H9 (cell line): ENCODE measurements around the gene CLIC3. TPM values are rescaled to one million over a fixed set of nuclear protein-coding genes. Genes with fewer than 3 reads are reported as not detected.

Experiments
- DNase-seq: peaks from one replicate; pipeline ENCODE4 v3.0.0-alpha.2; 2017
- H2AFZ ChIP-seq: one replicate; pipeline ENCODE4 v1.6.1; 2013; ENCODE audit warnings: mild to moderate bottlenecking, low read length, control low read depth, moderate library complexity
- H2AK5ac ChIP-seq: 2 replicates; pipeline ENCODE4 v1.6.1; 2013; ENCODE audit warnings: low read length, control low read depth, mixed read lengths; ENCODE audit not compliant: insufficient read length
- H2BK120ac ChIP-seq: one replicate; pipeline ENCODE4 v1.6.1; 2013; ENCODE audit warnings: low read depth, mild to moderate bottlenecking, low read length, control low read depth, inconsistent platforms; ENCODE audit not compliant: poor library complexity, severe bottlenecking
- H2BK12ac ChIP-seq: 2 replicates; pipeline ENCODE4 v1.6.1; 2013; ENCODE audit warnings: low read length, control low read depth, mixed read lengths, low read depth; ENCODE audit not compliant: insufficient read length
- H2BK15ac ChIP-seq: 2 replicates; pipeline ENCODE4 v1.6.1; 2013; ENCODE audit warnings: low read depth, low read length, control low read depth
- H2BK20ac ChIP-seq: one replicate; pipeline ENCODE4 v1.6.1; 2013; ENCODE audit warnings: low read depth, mild to moderate bottlenecking, low read length, control low read depth, inconsistent platforms; ENCODE audit not compliant: poor library complexity, severe bottlenecking
- H2BK5ac ChIP-seq: 2 replicates; pipeline ENCODE4 v1.6.1; 2013; ENCODE audit warnings: low read length, control low read depth, mixed read lengths; ENCODE audit not compliant: insufficient read length
- H3K14ac ChIP-seq: 2 replicates; pipeline ENCODE4 v1.6.1; 2013; ENCODE audit warnings: low read length, control low read depth; ENCODE audit not compliant: insufficient read depth
- H3K18ac ChIP-seq: 2 replicates; pipeline ENCODE4 v1.6.1; 2013; ENCODE audit warnings: low read depth, mild to moderate bottlenecking, mixed read lengths, low read length, control low read depth; ENCODE audit not compliant: insufficient read length
- H3K23ac ChIP-seq: 2 replicates; pipeline ENCODE4 v1.6.1; 2013; ENCODE audit warnings: low read length, control low read depth, mixed read lengths, low read depth; ENCODE audit not compliant: insufficient read length
- H3K23me2 ChIP-seq: 2 replicates; pipeline ENCODE4 v1.6.1; 2013; ENCODE audit warnings: low read depth, mild to moderate bottlenecking, mixed read lengths, low read length, control low read depth; ENCODE audit not compliant: insufficient read length, poor library complexity, severe bottlenecking
- H3K27ac ChIP-seq: 2 replicates; pipeline ENCODE4 v1.5.1; 2013; ENCODE audit warnings: low read length, control low read depth, mixed read lengths, low read depth; ENCODE audit not compliant: insufficient read length
- H3K27me3 ChIP-seq: 2 replicates; pipeline ENCODE4 v1.6.1; 2013; ENCODE audit warnings: low read length, control low read depth, inconsistent platforms; ENCODE audit not compliant: insufficient read depth
- H3K4ac ChIP-seq: 2 replicates; pipeline ENCODE4 v1.6.1; 2013; ENCODE audit warnings: low read depth, mild to moderate bottlenecking, control low read depth, inconsistent platforms, low read length, moderate library complexity
- H3K4me1 ChIP-seq: 2 replicates; pipeline ENCODE4 v1.6.1; 2013; ENCODE audit warnings: low read length, control low read depth, inconsistent platforms; ENCODE audit not compliant: insufficient read depth
- H3K4me2 ChIP-seq: 2 replicates; pipeline ENCODE4 v1.6.1; 2013; ENCODE audit warnings: low read length, control low read depth, mixed read lengths; ENCODE audit not compliant: insufficient read length, insufficient read depth
- H3K56ac ChIP-seq: 2 replicates; pipeline ENCODE4 v1.6.1; 2013; ENCODE audit warnings: low read depth, mild to moderate bottlenecking, mixed read lengths, low read length, control low read depth; ENCODE audit not compliant: insufficient read length
- H3K79me1 ChIP-seq: 2 replicates; pipeline ENCODE4 v1.6.1; 2013; ENCODE audit warnings: low read depth, mild to moderate bottlenecking, moderate library complexity, low read length, control low read depth, inconsistent platforms; ENCODE audit not compliant: insufficient read depth, poor library complexity, severe bottlenecking
- H3K79me2 ChIP-seq: 2 replicates; pipeline ENCODE4 v1.6.1; 2013; ENCODE audit warnings: low read length, control low read depth, inconsistent platforms; ENCODE audit not compliant: insufficient read depth
- H3K9ac ChIP-seq: 2 replicates; pipeline ENCODE4 v1.6.1; 2013; ENCODE audit warnings: low read length, control low read depth, mixed read lengths; ENCODE audit not compliant: insufficient read length; ENCODE audit errors: extremely low read depth
- H3K9me3 ChIP-seq: one replicate; pipeline ENCODE4 v1.6.1; 2013; ENCODE audit warnings: low read depth, low read length, inconsistent platforms; ENCODE audit not compliant: control insufficient read depth
- H3T11ph ChIP-seq: one replicate; pipeline ENCODE4 v1.6.1; 2013; ENCODE audit warnings: mild to moderate bottlenecking, low read length, control low read depth, inconsistent platforms
- H4K20me1 ChIP-seq: one replicate; pipeline ENCODE4 v1.6.1; 2013; ENCODE audit not compliant: control insufficient read depth, insufficient read length, insufficient read depth
- H4K5ac ChIP-seq: 2 replicates; pipeline ENCODE4 v1.6.1; 2013; ENCODE audit warnings: low read depth, mild to moderate bottlenecking, mixed read lengths, low read length, control low read depth; ENCODE audit not compliant: insufficient read length
- H4K8ac ChIP-seq: replicated peaks from 2 replicates; pipeline ENCODE4 v1.6.1; 2013; ENCODE audit warnings: low read length, control low read depth, mixed read lengths, low read depth; ENCODE audit not compliant: insufficient read length
- H4K91ac ChIP-seq: 2 replicates; pipeline ENCODE4 v1.6.1; 2013; ENCODE audit warnings: low read depth, mild to moderate bottlenecking, moderate library complexity, mixed read lengths, low read length, control low read depth; ENCODE audit not compliant: insufficient read length
- H3K27ac Mint-ChIP-seq, 3 experiments: 2 replicates in 2 of 3; 3 replicates in 1 of 3; pipeline ENCODE4 v1.8.0; 2020 to 2021; ENCODE audit warnings: mixed read lengths in 3 of 3, mild to moderate bottlenecking in 1 of 3, moderate library complexity in 1 of 3
- H3K27me3 Mint-ChIP-seq: 2 replicates; pipeline ENCODE4 v1.8.0; 2021; ENCODE audit warnings: low read depth, mild to moderate bottlenecking, moderate library complexity, mixed read lengths
- H3K36me3 Mint-ChIP-seq, 3 experiments: 2 replicates in 2 of 3; 3 replicates in 1 of 3; pipeline ENCODE4 v1.8.0; 2020 to 2021; ENCODE audit warnings: low read depth in 3 of 3, mixed read lengths in 3 of 3; ENCODE audit not compliant: insufficient read depth in 1 of 3
- H3K4me1 Mint-ChIP-seq, 2 experiments: 2 replicates each; pipeline ENCODE4 v1.8.0; 2020; ENCODE audit warnings: mixed read lengths in 2 of 2
- H3K4me3 Mint-ChIP-seq, 2 experiments: 2 replicates in 1 of 2; 3 replicates in 1 of 2; pipeline ENCODE4 v1.8.0; 2020 to 2021; ENCODE audit warnings: mild to moderate bottlenecking in 2 of 2, mixed read lengths in 2 of 2, moderate library complexity in 1 of 2
- H3K9me3 Mint-ChIP-seq, 2 experiments: 2 replicates in 1 of 2; 3 replicates in 1 of 2; pipeline ENCODE4 v1.8.0; 2020; ENCODE audit warnings: mild to moderate bottlenecking in 2 of 2, mixed read lengths in 2 of 2, moderate library complexity in 1 of 2
- WGBS: extraction: QIAGEN DNeasy Blood & Tissue Kit; methylation state at CpG from one replicate; pipeline ENCODE4 v1.1.7; 2013; ENCODE audit warnings: missing lambda C conversion rate, low lambda C conversion rate, mixed read lengths; ENCODE audit not compliant: insufficient read length; ENCODE audit errors: extremely low coverage; 5-methylcytosine and 5-hydroxymethylcytosine counted together
- total RNA-seq: library from RNA; stranded (reverse); gene quantifications from 2 replicates; pipeline ENCODE4 v1.2.1, GENCODE V29; 2021
- TF ChIP-seq, protein P1 (sequence below): fragments of 200-600 bp; sonication (generic); conservative IDR thresholded peaks from 3 replicates; pipeline ENCODE4 v1.8.0; 2021; ENCODE audit warnings: antibody characterized with exemption, mild to moderate bottlenecking

The CLIC3 gene
- total RNA-seq, 1 experiment from 2014 or later, result 0.31 TPM

- Histone ChIP-seq H3K9me3 (no peaks in the 10 kb centered on the region), H4K20me1 (peaks cover 2% of the 10 kb centered on the region), H3K23me2 (peaks cover 9% of the 10 kb centered on the region), H2BK5ac (no peak overlapping the region), H3K14ac (no peak overlapping the region), H3K18ac (no peak overlapping the region), H4K91ac (no peak overlapping the region), H2BK120ac (no peak overlapping the region), H3K9ac (no peak overlapping the region), H2BK12ac (no peak overlapping the region), H4K5ac (no peak overlapping the region), H3K79me2 (no peaks in the 10 kb centered on the region), H3K4ac (no peak overlapping the region), H2AFZ (no peak overlapping the region), H3K56ac (no peak overlapping the region), H2BK20ac (no peak overlapping the region), H3K23ac (no peak overlapping the region), H3T11ph (no peak overlapping the region), H3K27ac (no peak overlapping the region), H3K4me1 (no peaks in the 10 kb centered on the region), H2AK5ac (no peak overlapping the region), H3K4me2 (no peak overlapping the region), H2BK15ac (no peak overlapping the region), H3K27me3 (no peaks in the 10 kb centered on the region), H3K79me1 (no peaks in the 10 kb centered on the region), H4K8ac (no peak overlapping the region)
- Mint-ChIP-seq H3K4me3 (no peak overlapping the region; a peak in 1 of 5 replicates), H3K27ac (no peak overlapping the region), H3K27me3 (peaks cover 22% of the 10 kb centered on the region), H3K36me3 (no peaks in the 10 kb centered on the region), H3K9me3 (no peaks in the 10 kb centered on the region), H3K4me1 (peaks cover 2 to 17% of the 10 kb centered on the region in 2 experiments; a peak in 3 of 4 replicates)
- WGBS, result no CpG with 5 or more reads among the region's 2 CpGs
- DNase-seq, result no peak
- TF ChIP-seq, protein P1, sequence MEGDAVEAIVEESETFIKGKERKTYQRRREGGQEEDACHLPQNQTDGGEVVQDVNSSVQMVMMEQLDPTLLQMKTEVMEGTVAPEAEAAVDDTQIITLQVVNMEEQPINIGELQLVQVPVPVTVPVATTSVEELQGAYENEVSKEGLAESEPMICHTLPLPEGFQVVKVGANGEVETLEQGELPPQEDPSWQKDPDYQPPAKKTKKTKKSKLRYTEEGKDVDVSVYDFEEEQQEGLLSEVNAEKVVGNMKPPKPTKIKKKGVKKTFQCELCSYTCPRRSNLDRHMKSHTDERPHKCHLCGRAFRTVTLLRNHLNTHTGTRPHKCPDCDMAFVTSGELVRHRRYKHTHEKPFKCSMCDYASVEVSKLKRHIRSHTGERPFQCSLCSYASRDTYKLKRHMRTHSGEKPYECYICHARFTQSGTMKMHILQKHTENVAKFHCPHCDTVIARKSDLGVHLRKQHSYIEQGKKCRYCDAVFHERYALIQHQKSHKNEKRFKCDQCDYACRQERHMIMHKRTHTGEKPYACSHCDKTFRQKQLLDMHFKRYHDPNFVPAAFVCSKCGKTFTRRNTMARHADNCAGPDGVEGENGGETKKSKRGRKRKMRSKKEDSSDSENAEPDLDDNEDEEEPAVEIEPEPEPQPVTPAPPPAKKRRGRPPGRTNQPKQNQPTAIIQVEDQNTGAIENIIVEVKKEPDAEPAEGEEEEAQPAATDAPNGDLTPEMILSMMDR, result no peak
Measured at GRCh38 chr9:137026384-137026783, 30.0 kb upstream of the CLIC3 start.
